Activated CD8-positive, alpha-beta memory T cell treated with anti-CD3 and anti-CD28 coated beads for 1 hour (primary cell): Measurements from ENCODE around the gene PAK3.

Experiments
- DNase-seq, 2 donors: peaks; one replicate each; pipeline ENCODE4 v3.0.0-alpha.2; 2020; ENCODE audit warnings: low read depth in 1 of 2; ENCODE audit errors: extremely low read depth in 1 of 2

PAK3 gene

DNA sequence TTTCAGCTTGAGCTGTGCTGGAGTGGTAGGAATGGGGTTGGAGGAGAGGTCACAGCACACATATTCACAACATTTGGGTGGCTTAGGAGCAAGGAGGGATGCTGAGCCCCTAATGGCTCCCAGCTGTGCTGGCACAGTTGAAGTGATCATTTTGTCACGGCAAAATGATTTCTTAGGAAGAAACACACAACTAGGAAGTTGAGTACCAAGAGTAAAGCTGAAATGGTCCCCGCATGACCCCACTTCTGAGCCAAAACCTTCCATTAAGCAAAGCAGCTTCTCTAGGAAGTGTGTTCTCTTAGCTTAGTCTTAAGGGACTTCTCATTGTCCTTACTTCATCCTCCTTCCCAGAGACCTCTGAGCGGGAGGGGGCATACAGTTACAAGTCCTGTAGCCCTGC, 161.7 kb downstream of the PAK3 start:
- no peak for DNase-seq

DNA sequence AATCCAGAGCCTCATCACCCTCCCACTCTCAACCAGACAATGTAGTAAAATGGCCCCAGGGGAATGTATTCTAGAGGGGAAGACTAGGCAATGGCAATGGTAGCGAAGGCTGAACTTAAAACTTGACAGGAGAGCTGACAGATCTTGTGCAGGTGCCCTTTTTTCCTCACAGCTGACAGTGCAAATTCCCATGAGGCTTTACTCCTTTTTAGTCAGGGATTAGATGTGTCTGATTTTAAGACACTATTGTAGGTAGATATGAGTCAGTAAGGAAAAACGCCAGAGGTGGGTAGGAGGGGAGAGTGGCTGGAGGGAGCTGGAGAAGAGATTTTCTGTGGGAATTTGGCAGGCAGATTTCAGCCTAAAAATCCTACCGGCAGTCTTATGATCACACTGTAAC, 163.6 kb downstream of the PAK3 start:
- no peak for DNase-seq

DNA sequence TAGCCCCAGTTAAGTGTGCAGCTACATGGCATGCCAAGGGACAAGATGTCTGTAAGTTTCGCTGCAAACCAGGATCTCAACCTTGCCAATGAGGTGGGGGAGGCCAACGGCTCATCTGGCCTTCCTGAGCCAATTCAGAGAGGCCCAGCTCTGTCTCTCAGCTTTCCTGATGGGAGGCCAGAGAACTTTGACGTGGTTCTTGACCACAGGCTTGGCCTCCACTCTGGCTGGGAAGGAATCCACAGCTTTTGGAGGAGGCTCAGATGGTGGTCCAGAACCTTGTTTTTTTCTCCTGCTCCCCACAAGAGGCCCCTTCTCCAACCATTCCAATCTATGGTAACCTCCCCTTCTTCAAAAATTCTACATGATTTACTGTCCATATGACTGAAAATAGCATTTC, 164.5 kb downstream of the PAK3 start:
- DNase-seq = no peak

DNA sequence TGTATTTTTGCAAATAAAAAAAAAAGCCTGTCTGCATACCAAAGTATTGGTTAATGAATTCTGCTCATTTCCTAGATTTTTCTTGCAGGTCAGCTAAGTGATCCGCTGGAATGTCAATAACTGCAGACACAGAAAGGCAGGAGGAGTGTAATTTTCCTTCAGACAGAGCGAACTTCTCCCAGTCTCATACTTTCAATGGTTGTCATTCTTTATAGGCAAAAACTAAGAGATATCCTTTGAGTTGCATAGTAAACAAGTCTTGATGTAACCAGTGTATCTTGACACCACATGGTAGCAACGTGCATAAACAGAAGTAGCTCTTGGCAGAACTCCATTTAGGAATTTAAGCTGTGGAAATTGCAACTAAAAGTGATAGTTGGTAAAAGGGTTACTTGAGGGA, 166.1 kb downstream of the PAK3 start:
- DNase-seq = no peak

DNA sequence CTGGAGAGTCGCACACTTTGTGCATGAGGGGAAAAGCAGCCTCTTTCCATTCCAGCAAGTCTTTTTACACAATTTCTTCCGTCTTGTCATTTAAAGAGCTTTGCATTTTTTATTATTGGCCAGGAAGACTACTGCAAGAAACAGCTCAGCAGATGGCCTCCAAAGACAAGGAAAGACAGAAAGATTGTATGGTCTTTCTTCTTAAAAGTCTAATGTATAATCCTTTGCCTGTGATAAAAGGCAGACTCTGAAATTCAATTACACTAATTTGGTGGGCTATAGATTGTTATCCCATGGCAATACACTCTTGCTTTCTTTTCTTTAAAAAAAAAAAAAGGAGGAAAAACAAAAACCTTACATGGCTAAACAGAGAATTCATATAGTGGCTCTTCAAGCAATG, 168.4 kb downstream of the PAK3 start:
- DNase-seq = no peak

DNA sequence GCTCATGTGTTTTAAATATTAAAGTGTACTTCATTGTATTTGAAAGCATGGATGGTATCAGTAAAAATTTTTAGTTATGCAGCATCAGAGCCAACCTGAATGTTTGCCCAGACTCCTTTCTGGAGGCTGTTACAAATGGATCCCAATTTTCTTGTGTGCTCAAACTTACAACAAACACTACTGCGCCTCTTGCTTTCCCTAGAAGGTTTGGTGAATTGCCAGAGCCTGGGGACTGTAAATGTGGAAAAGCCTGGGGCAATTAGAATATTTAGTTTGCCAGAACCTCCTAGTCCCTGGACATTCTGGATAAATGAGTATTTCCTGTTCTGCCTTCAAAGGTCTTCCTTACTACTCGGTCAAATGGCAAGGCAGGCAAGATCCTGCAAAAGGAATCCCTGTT, 169.5 kb downstream of the PAK3 start:
- no peak for DNase-seq

DNA sequence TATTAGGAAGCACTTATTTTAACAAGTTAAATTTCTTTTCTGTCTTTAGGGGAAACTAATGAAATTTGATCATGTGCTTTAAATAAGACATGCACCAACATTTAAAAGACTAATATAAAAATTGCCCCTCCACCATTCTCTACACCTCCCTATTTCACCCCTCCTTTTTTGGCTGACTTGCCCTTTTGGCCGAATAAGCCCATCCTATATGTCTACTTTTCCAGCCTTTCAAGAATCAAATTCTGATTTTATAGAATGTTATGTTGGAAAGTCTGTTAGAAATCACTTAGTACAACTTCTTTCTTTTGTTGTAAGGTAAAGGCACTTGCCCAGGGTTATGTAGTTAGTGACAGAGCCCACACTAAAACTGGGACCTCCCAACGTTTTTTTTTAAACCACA, 172.5 kb downstream of the PAK3 start:
- DNase-seq = no peak

DNA sequence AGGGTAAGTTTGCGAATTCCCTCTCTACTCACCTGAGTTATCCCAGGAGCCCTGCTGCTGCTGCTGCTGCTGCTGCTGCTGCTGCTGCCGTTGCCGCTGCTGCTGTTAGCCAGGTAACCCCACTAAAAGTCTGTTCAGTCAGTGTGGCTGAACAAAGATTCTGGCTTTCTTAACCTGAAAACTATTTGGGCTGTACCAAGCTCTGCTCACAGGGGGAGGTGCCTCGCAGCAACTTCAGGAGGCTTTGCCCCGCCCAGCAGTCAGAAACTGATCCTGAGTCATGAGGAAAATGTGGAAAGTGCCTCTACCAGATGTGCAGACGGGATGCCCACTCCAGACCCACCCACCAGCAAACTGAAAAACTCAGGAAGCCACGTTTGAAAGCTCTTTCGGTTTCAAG, 174.3 kb downstream of the PAK3 start, which contains the start of gene CAPN6:
CAPN6 (minus strand) TSS at position 145 of the 400 bp plus-strand sequence. CDS start 6,547 bp downstream, outside the sequence.
- DNase-seq = no peak
